OCI-LY1 (cell line): ENCODE results near the gene BMP6.

Experiments used
- H2AFZ ChIP-seq: fragments of 200-600 bp; sonication (generic), shearing (Covaris generic); 2 replicates; pipeline ENCODE4 v1.6.0; 2014; ENCODE audit warnings: antibody characterized with exemption, mild to moderate bottlenecking, low read length
- H3F3A ChIP-seq: fragments of 200-600 bp; sonication (generic), shearing (Covaris generic); 2 replicates; pipeline ENCODE4 v1.6.0; 2014; ENCODE audit warnings: mild to moderate bottlenecking, antibody characterized with exemption, low read length, moderate library complexity; ENCODE audit not compliant: insufficient read depth
- H3K27ac ChIP-seq: fragments of 200-600 bp; sonication (generic); 2 replicates; pipeline ENCODE4 v1.5.1; 2014; ENCODE audit warnings: low read length, mixed run types, mild to moderate bottlenecking, low read depth; ENCODE audit not compliant: poor library complexity, severe bottlenecking
- H3K27me3 ChIP-seq: fragments of 200-600 bp; sonication (generic); 2 replicates; pipeline ENCODE4 v1.6.0; 2014; ENCODE audit warnings: antibody characterized with exemption, mild to moderate bottlenecking, low read length, moderate library complexity; ENCODE audit not compliant: insufficient read depth
- H3K36me3 ChIP-seq: fragments of 200-600 bp; sonication (generic); 2 replicates; pipeline ENCODE4 v1.6.1; 2014; ENCODE audit warnings: mild to moderate bottlenecking, antibody characterized with exemption, low read length, moderate library complexity, mixed read lengths; ENCODE audit not compliant: insufficient read depth
- H3K4me1 ChIP-seq: fragments of 200-600 bp; sonication (generic); 2 replicates; pipeline ENCODE4 v1.5.1; 2014; ENCODE audit warnings: mild to moderate bottlenecking, low read length, moderate library complexity; ENCODE audit not compliant: insufficient read depth, severe bottlenecking
- H3K4me2 ChIP-seq: fragments of 200-600 bp; sonication (generic), shearing (Covaris generic); 2 replicates; pipeline ENCODE4 v1.6.1; 2014; ENCODE audit warnings: low read length
- H3K4me3 ChIP-seq: fragments of 200-600 bp; sonication (generic); 2 replicates; pipeline ENCODE4 v1.5.1; 2014; ENCODE audit warnings: low read length, low read depth, mild to moderate bottlenecking, mixed read lengths; ENCODE audit not compliant: poor library complexity, severe bottlenecking
- H3K79me2 ChIP-seq: fragments of 200-600 bp; shearing (Covaris generic); 2 replicates; pipeline ENCODE4 v1.6.1; 2016; ENCODE audit warnings: mixed run types, low read length, mixed read lengths; ENCODE audit not compliant: insufficient read depth
- H3K9ac ChIP-seq: fragments of 200-600 bp; sonication (generic), shearing (Covaris generic); 2 replicates; pipeline ENCODE4 v1.6.1; 2014; ENCODE audit warnings: mild to moderate bottlenecking, low read length, mixed read lengths
- H3K9me2 ChIP-seq: fragments of 200-600 bp; sonication (generic), shearing (Covaris generic); 2 replicates; pipeline ENCODE4 v1.6.1; 2014; ENCODE audit warnings: low read depth, mild to moderate bottlenecking, low read length, mixed read lengths
- H3K9me3 ChIP-seq: fragments of 200-600 bp; shearing (Covaris generic); 2 replicates; pipeline ENCODE4 v1.6.1; 2014; ENCODE audit warnings: low read length, mixed read lengths
- H4K20me1 ChIP-seq: fragments of 200-600 bp; sonication (generic), shearing (Covaris generic); 2 replicates; pipeline ENCODE4 v1.6.0; 2016; ENCODE audit warnings: mild to moderate bottlenecking, low read length; ENCODE audit not compliant: insufficient read depth
- CTCF ChIP-seq: fragments of 200-600 bp; sonication (generic), shearing (Covaris generic); IDR thresholded peaks from 2 replicates; pipeline ENCODE4 v1.5.1; 2017; ENCODE audit warnings: mild to moderate bottlenecking, antibody characterized with exemption, low read length, moderate library complexity, mixed read lengths
- EZH2 ChIP-seq: fragments of 200-600 bp; sonication (generic), shearing (Covaris generic); IDR thresholded peaks from 2 replicates; pipeline ENCODE4 v1.8.0; 2017; ENCODE audit warnings: borderline replicate concordance, mixed run types, mild to moderate bottlenecking, antibody characterized with exemption, low read length, moderate library complexity, mixed read lengths

The BMP6 gene

GRCh38 chr6:7899101-7899888 is 173.4 kb downstream of the BMP6 start:
- no peak for TF ChIP-seq EZH2
- peak; percentile 53 for TF ChIP-seq CTCF
- no peak overlapping the region for H3K4me2 ChIP-seq
- no peaks in the 10 kb centered on the region for H3K27me3 ChIP-seq
- H2AFZ ChIP-seq: no peak overlapping the region
- H3K9me2 ChIP-seq: no peaks in the 10 kb centered on the region
- no peaks in the 10 kb centered on the region for H3K9me3 ChIP-seq
- no peaks in the 10 kb centered on the region for H4K20me1 ChIP-seq
- no peaks in the 10 kb centered on the region for H3F3A ChIP-seq
- H3K9ac ChIP-seq: no peak overlapping the region
- H3K27ac ChIP-seq: no peak overlapping the region
- peaks cover 19% of the 10 kb centered on the region for H3K4me1 ChIP-seq
- peaks cover 97% of the 10 kb centered on the region for H3K36me3 ChIP-seq
- no peak overlapping the region for H3K4me3 ChIP-seq
- no peaks in the 10 kb centered on the region for H3K79me2 ChIP-seq

DNA sequence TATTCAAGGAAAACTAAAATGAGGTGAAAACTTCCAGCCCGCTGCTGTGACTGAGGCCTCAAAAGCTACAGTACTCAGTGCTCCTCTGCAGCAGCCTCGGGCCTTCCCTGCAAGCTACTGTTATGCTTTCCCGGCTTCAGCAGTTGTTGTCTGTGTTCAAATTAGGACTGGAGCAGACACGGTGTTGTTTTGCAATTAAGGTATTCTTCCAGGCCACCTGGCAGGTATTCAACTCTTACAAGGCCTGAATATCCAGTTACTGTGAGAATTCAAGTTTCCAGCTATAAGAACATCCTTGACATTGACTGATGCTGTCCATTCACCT is 174.0 kb downstream of the BMP6 start:
- no peaks in the 10 kb centered on the region for H3K9me2 ChIP-seq
- no peaks in the 10 kb centered on the region for H4K20me1 ChIP-seq
- no peak overlapping the region for H3K4me2 ChIP-seq
- no peak overlapping the region for H2AFZ ChIP-seq
- H3K36me3 ChIP-seq: peaks cover 97% of the 10 kb centered on the region
- no peak overlapping the region for H3K27ac ChIP-seq
- TF ChIP-seq EZH2 (no peak), CTCF (no peak)
- no peaks in the 10 kb centered on the region for H3K27me3 ChIP-seq
- H3K4me1 ChIP-seq: peaks cover 19% of the 10 kb centered on the region
- no peaks in the 10 kb centered on the region for H3K79me2 ChIP-seq
- H3F3A ChIP-seq: no peaks in the 10 kb centered on the region
- H3K9ac ChIP-seq: no peak overlapping the region
- H3K4me3 ChIP-seq: no peak overlapping the region
- H3K9me3 ChIP-seq: no peaks in the 10 kb centered on the region

- Histone ChIP-seq H4K20me1 (no peaks in the 10 kb centered on the region), H3K27me3 (no peaks in the 10 kb centered on the region), H3K4me3 (no peak overlapping the region), H3K36me3 (peaks cover 93% of the 10 kb centered on the region), H3K79me2 (no peaks in the 10 kb centered on the region), H3K4me1 (peaks cover 19% of the 10 kb centered on the region), H3K9me3 (no peaks in the 10 kb centered on the region), H3K27ac (no peak overlapping the region), H3K9ac (no peak overlapping the region), H2AFZ (no peak overlapping the region), H3K9me2 (no peaks in the 10 kb centered on the region), H3K4me2 (no peak overlapping the region), H3F3A (no peaks in the 10 kb centered on the region)
- TF ChIP-seq EZH2 (no peak), CTCF (no peak)
Measured at GRCh38 chr6:7900621-7901020, 174.7 kb downstream of the BMP6 start.
